ENCODE measurements around the gene RBFOX2. TPM values are rescaled to one million over a fixed set of nuclear protein-coding genes. Genes with fewer than 3 reads are reported as not detected.

RBFOX2 gene
- total RNA-seq, 4 donors from 2014 or later: 103 to 139 (median 108) TPM

- TF ChIP-seq, protein P1, sequence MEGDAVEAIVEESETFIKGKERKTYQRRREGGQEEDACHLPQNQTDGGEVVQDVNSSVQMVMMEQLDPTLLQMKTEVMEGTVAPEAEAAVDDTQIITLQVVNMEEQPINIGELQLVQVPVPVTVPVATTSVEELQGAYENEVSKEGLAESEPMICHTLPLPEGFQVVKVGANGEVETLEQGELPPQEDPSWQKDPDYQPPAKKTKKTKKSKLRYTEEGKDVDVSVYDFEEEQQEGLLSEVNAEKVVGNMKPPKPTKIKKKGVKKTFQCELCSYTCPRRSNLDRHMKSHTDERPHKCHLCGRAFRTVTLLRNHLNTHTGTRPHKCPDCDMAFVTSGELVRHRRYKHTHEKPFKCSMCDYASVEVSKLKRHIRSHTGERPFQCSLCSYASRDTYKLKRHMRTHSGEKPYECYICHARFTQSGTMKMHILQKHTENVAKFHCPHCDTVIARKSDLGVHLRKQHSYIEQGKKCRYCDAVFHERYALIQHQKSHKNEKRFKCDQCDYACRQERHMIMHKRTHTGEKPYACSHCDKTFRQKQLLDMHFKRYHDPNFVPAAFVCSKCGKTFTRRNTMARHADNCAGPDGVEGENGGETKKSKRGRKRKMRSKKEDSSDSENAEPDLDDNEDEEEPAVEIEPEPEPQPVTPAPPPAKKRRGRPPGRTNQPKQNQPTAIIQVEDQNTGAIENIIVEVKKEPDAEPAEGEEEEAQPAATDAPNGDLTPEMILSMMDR (IDR thresholded peaks at IDR 0.05): peak in 4 of 6 experiments; percentile 35 to 55 (median 44)
- TF ChIP-seq POLR2A (IDR thresholded peaks at IDR 0.05): no peak
- Histone ChIP-seq H3K36me3 (no peaks in the 10 kb centered on the region), H3K27me3 (no peaks in the 10 kb centered on the region), H3K9me3 (no peaks in the 10 kb centered on the region), H3K27ac (peak overlapping the region; percentile 63 to 79 (median 73)), H3K4me1 (peaks cover 45 to 53% of the 10 kb centered on the region in 2 donors), H3K4me3 (replicated peaks in 1 of 3) (peak overlapping the region in 2 of 3 donors; percentile 11 to 29)
- peak; percentile 50 to 57 for DNase-seq
- intact Hi-C loops (cut with DNase I): no loop called here
- 9 to 10% methylated on average over 4 of the region's 4 CpGs for WGBS, 2 donors
These were observed 189.6 kb downstream of the RBFOX2 start for GRCh38 chr22:35838855-35839576.

- WGBS, 2 donors: 75% methylated on average over 5 of the region's 5 CpGs
- no peak for DNase-seq
- H3K4me3 ChIP-seq (replicated peaks in 1 of 3): no peak overlapping the region
- no peaks in the 10 kb centered on the region for H3K9me3 ChIP-seq
- H3K4me1 ChIP-seq: peaks cover 39 to 49% of the 10 kb centered on the region in 2 donors
- H3K27me3 ChIP-seq: no peaks in the 10 kb centered on the region
- H3K27ac ChIP-seq: peak overlapping the region in 2 of 3 donors; percentile 84 to 85
- no peak for TF ChIP-seq POLR2A (IDR thresholded peaks at IDR 0.05)
- TF ChIP-seq, protein P1 (IDR thresholded peaks at IDR 0.05): no peak
- H3K36me3 ChIP-seq: no peaks in the 10 kb centered on the region
- intact Hi-C loops (cut with DNase I): no loop called here
These were observed 191.4 kb downstream of the RBFOX2 start for GRCh38 chr22:35837101-35837727.

- H3K4me1 ChIP-seq: peaks cover 39 to 49% of the 10 kb centered on the region in 2 donors
These were observed 192.5 kb downstream of the RBFOX2 start for GRCh38 chr22:35835998-35836691.

GRCh38 chr22:35835267-35835997 lies 193.2 kb downstream of the RBFOX2 start:
- TF ChIP-seq POLR2A (IDR thresholded peaks at IDR 0.05): no peak
- TF ChIP-seq, protein P1 (IDR thresholded peaks at IDR 0.05): no peak
- Histone ChIP-seq H3K9me3 (no peaks in the 10 kb centered on the region), H3K4me3 (replicated peaks in 1 of 3) (peak overlapping the region in 1 of 3 donors; percentile 23), H3K27ac (peak overlapping the region; percentile 40 to 85 (median 84)), H3K27me3 (no peaks in the 10 kb centered on the region), H3K36me3 (no peaks in the 10 kb centered on the region), H3K4me1 (peaks cover 39 to 49% of the 10 kb centered on the region in 2 donors)
- 23 to 25% methylated on average over 3 of the region's 3 CpGs for WGBS, 2 donors
- intact Hi-C loops (cut with DNase I): no loop called here
- DNase-seq: no peak

More at GRCh38 chr22:35835998-35836691, 192.5 kb downstream of the RBFOX2 start:
- H3K36me3 ChIP-seq: no peaks in the 10 kb centered on the region
- peak; percentile 62 to 65 for DNase-seq
- TF ChIP-seq POLR2A (IDR thresholded peaks at IDR 0.05): no peak
- TF ChIP-seq, protein P1 (IDR thresholded peaks at IDR 0.05): no peak
- intact Hi-C loops (cut with DNase I): no loop called here
- no peaks in the 10 kb centered on the region for H3K9me3 ChIP-seq
- H3K27ac ChIP-seq: peak overlapping the region; percentile 40 to 85 (median 84)
- WGBS, 2 donors: 3 to 7% methylated on average over 6 of the region's 6 CpGs
- no peaks in the 10 kb centered on the region for H3K27me3 ChIP-seq
- H3K4me3 ChIP-seq (replicated peaks in 1 of 3): peak overlapping the region in 1 of 3 donors; percentile 23
